ENCODE data around the gene TMEM72. TPM values are rescaled to one million over a fixed set of nuclear protein-coding genes. Genes with fewer than 3 reads are reported as not detected.

Gene TMEM72
- total and polyA plus RNA-seq, 2 of the 13 experiments (the other 11 are each of a cell fraction or from before 2014, with no cell fraction given) = 0.04 TPM; not detected in 1

GRCh38 chr10:44898665-44899064, 12.5 kb upstream of the TMEM72 start (continued):
- TF ChIP-seq ZNF407 (CRISPR knock-in tag; IDR thresholded peaks at IDR 0.05; ENCODE audit: not compliant biosample characterization) (no peak), GLI4 (CRISPR knock-in tag; IDR thresholded peaks at IDR 0.05; ENCODE audit: borderline replicate concordance) (no peak), JUNB (CRISPR knock-in tag; IDR thresholded peaks at IDR 0.05; ENCODE audit: borderline replicate concordance) (no peak), HMGXB3 (CRISPR knock-in tag; IDR thresholded peaks at IDR 0.05; ENCODE audit: borderline replicate concordance) (no peak), ARNT2 (CRISPR knock-in tag; IDR thresholded peaks at IDR 0.05; ENCODE audit: low read depth) (no peak), DMTF1 (CRISPR knock-in tag; IDR thresholded peaks at IDR 0.05) (no peak), AGO1 (IDR thresholded peaks at IDR 0.05; ENCODE audit: low read depth, low read length, poor library complexity, severe bottlenecking) (no peak), ZNF691 (CRISPR knock-in tag; IDR thresholded peaks at IDR 0.05; ENCODE audit: borderline replicate concordance, low read depth) (no peak)
